Measurements from ENCODE around the gene MMRN1.

The MMRN1 gene, protein sequence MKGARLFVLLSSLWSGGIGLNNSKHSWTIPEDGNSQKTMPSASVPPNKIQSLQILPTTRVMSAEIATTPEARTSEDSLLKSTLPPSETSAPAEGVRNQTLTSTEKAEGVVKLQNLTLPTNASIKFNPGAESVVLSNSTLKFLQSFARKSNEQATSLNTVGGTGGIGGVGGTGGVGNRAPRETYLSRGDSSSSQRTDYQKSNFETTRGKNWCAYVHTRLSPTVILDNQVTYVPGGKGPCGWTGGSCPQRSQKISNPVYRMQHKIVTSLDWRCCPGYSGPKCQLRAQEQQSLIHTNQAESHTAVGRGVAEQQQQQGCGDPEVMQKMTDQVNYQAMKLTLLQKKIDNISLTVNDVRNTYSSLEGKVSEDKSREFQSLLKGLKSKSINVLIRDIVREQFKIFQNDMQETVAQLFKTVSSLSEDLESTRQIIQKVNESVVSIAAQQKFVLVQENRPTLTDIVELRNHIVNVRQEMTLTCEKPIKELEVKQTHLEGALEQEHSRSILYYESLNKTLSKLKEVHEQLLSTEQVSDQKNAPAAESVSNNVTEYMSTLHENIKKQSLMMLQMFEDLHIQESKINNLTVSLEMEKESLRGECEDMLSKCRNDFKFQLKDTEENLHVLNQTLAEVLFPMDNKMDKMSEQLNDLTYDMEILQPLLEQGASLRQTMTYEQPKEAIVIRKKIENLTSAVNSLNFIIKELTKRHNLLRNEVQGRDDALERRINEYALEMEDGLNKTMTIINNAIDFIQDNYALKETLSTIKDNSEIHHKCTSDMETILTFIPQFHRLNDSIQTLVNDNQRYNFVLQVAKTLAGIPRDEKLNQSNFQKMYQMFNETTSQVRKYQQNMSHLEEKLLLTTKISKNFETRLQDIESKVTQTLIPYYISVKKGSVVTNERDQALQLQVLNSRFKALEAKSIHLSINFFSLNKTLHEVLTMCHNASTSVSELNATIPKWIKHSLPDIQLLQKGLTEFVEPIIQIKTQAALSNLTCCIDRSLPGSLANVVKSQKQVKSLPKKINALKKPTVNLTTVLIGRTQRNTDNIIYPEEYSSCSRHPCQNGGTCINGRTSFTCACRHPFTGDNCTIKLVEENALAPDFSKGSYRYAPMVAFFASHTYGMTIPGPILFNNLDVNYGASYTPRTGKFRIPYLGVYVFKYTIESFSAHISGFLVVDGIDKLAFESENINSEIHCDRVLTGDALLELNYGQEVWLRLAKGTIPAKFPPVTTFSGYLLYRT

DNA sequence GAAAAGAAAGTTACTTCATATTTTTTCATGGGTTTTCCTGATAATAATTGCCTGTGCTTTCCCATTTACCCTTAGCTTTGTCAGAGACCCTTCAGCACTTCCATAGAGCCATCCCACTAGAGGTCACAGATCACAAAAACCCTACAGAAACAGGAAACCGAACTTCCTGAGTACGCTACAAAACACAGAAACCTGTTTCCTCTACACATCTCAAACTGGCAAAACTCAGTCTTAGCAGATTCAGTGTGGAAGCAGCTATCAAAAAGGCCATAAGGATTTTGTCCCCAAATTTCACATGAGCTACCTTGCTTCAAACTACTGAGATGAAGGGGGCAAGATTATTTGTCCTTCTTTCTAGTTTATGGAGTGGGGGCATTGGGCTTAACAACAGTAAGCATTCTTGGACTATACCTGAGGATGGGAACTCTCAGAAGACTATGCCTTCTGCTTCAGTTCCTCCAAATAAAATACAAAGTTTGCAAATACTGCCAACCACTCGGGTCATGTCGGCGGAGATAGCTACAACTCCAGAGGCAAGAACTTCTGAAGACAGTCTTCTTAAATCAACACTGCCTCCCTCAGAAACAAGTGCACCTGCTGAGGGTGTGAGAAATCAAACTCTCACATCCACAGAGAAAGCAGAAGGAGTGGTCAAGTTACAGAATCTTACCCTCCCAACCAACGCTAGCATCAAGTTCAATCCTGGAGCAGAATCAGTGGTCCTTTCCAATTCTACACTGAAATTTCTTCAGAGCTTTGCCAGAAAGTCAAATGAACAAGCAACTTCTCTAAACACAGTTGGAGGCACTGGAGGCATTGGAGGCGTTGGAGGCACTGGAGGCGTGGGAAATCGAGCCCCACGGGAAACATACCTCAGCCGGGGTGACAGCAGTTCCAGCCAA, at the start of gene MMRN1:
Gene MMRN1 (plus strand): TSS at position 206 of the 902 bp plus-strand sequence. CDS start 118 bp downstream, at position 324.
- DNase-seq, result no peak
- H3K4me1 Mint-ChIP-seq, result peaks cover 12% of the 10 kb centered on the region
- H3K9me3 Mint-ChIP-seq, result no peaks in the 10 kb centered on the region
- no peak within 1 kb of the TSS for H3K4me3 Mint-ChIP-seq
- peaks cover 4% of the 10 kb centered on the region for H3K27me3 Mint-ChIP-seq (ENCODE audit: low read depth, poor library complexity)
- no peaks in the 10 kb centered on the region for H3K36me3 Mint-ChIP-seq (ENCODE audit: low read depth)
- H3K27ac Mint-ChIP-seq, result no peak within 1 kb of the TSS
- TF ChIP-seq CTCF (IDR thresholded peaks at IDR 0.05), result no peak

GRCh38 chr4:89847571-89848325, 46.9 kb upstream of the MMRN1 start:
- no peak overlapping the region for H3K4me3 Mint-ChIP-seq
- peak; percentile 16 for DNase-seq
- H3K27ac Mint-ChIP-seq, result peak overlapping the region; percentile 47
- H3K9me3 Mint-ChIP-seq, result peaks cover 42% of the 10 kb centered on the region
- peaks cover 32% of the 10 kb centered on the region for H3K36me3 Mint-ChIP-seq (ENCODE audit: low read depth)
- H3K27me3 Mint-ChIP-seq (ENCODE audit: low read depth, poor library complexity), result peaks cover 8% of the 10 kb centered on the region
- H3K4me1 Mint-ChIP-seq, result peaks cover 31% of the 10 kb centered on the region
- TF ChIP-seq CTCF (IDR thresholded peaks at IDR 0.05), result no peak

DNA sequence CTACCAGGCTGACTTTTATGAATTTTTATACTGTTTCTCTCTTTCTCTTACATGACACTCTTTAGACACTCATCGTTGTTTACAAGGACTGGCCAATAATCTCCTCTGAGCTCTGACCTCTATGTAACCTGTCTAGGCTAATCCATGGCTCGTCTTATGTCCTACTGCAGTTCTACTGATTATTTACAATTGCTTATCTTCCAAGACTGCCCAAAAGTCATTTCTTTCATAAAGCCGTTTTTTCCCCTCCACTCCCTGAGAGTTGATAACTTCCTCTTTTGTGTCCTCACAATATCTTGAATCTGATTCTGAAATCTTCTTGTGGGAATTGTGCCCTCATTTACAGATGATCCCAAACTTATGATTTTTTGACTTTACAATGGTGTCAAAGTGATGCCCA, 39.4 kb upstream of the MMRN1 start:
- no peak for TF ChIP-seq CTCF (IDR thresholded peaks at IDR 0.05)
- H3K27me3 Mint-ChIP-seq (ENCODE audit: low read depth, poor library complexity), result peaks cover 8% of the 10 kb centered on the region
- peaks cover 25% of the 10 kb centered on the region for H3K36me3 Mint-ChIP-seq (ENCODE audit: low read depth)
- H3K27ac Mint-ChIP-seq, result no peak overlapping the region
- H3K9me3 Mint-ChIP-seq, result peaks cover 63% of the 10 kb centered on the region
- no peak overlapping the region for H3K4me3 Mint-ChIP-seq
- no peaks in the 10 kb centered on the region for H3K4me1 Mint-ChIP-seq
- DNase-seq, result no peak

DNA sequence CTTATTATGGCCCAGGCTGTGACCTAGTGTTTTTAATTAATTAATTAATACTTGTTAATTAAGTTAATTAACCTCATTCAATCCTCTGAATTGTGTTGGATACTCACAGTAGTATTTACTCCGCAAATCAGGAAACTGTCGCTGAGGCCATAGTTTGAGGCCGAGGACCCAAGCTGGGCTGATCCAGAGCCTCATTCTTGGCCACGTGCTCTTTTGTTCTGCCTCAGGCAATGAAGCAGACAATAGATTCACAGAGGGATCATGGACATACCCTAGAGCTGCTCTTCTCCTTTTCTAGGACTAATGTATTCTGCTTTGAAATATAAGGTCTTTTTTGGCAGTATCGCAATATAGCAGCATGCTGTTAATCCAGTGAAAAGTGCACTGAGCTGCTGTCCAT, 33.7 kb upstream of the MMRN1 start:
- Mint-ChIP-seq H3K9me3 (peaks cover 24% of the 10 kb centered on the region), H3K27ac (no peak overlapping the region), H3K4me1 (no peaks in the 10 kb centered on the region), H3K36me3 (ENCODE audit: low read depth) (peaks cover 6% of the 10 kb centered on the region), H3K4me3 (no peak overlapping the region), H3K27me3 (ENCODE audit: low read depth, poor library complexity) (peaks cover 12% of the 10 kb centered on the region)
- DNase-seq, result no peak
- no peak for TF ChIP-seq CTCF (IDR thresholded peaks at IDR 0.05)
